A673 (cell line): ENCODE measurements around the gene RAPGEF2. TPM values are rescaled to one million over a fixed set of nuclear protein-coding genes. Genes with fewer than 3 reads are reported as not detected.

Experiments
- BruUV-seq: library from RNA; stranded (reverse); fragments of 400-500 nt; replicated peaks from 2 replicates; lab custom pipeline; 2021; lab: Mats Ljungman, UMichigan
- CTCF ChIA-PET: fragments of 300-600 bp; sonication (Branson Sonifier 250); formaldehyde crosslinking; loops from one replicate; lab custom pipeline; 2022; ENCODE audit warnings: antibody characterized with exemption; lab: Charles Lee
- POLR2A ChIA-PET: fragments of 300-600 bp; sonication (Branson Sonifier 250); formaldehyde crosslinking; loops from one replicate; lab custom pipeline; 2022; ENCODE audit warnings: antibody characterized with exemption; ENCODE audit not compliant: low non-redundant PET; lab: Charles Lee
- DNase-seq: peaks from one replicate; pipeline ENCODE4 v3.0.0-alpha.2; 2015; ENCODE audit warnings: low spot score
- H3K27ac ChIP-seq: fragments of 200-600 bp; sonication (generic); 2 replicates; pipeline ENCODE4 v1.5.1; 2016; ENCODE audit warnings: mixed run types, low read depth, mild to moderate bottlenecking, mixed read lengths, antibody characterized with exemption, low read length; ENCODE audit not compliant: poor library complexity, severe bottlenecking
- H3K27me3 ChIP-seq: fragments of 200-600 bp; sonication (generic); replicated peaks from 2 replicates; pipeline ENCODE4 v1.6.1; 2017; ENCODE audit warnings: mixed run types, low read depth, mild to moderate bottlenecking, mixed read lengths, antibody characterized with exemption, low read length; ENCODE audit not compliant: insufficient read depth, poor library complexity
- H3K36me3 ChIP-seq: fragments of 200-600 bp; sonication (generic); 2 replicates; pipeline ENCODE4 v1.6.1; 2016; ENCODE audit warnings: mixed run types, mild to moderate bottlenecking, mixed read lengths, antibody characterized with exemption, low read length; ENCODE audit not compliant: insufficient read depth, poor library complexity, severe bottlenecking
- H3K4me1 ChIP-seq: fragments of 200-600 bp; sonication (generic); 2 replicates; pipeline ENCODE4 v1.6.1; 2017; ENCODE audit warnings: mixed run types, mild to moderate bottlenecking, mixed read lengths, antibody characterized with exemption, low read length; ENCODE audit not compliant: insufficient read depth, poor library complexity, severe bottlenecking
- H3K4me3 ChIP-seq: fragments of 200-600 bp; sonication (generic); 2 replicates; pipeline ENCODE4 v1.5.1; 2016; ENCODE audit warnings: low read depth, mixed run types, mild to moderate bottlenecking, mixed read lengths, low read length; ENCODE audit not compliant: poor library complexity, severe bottlenecking
- H3K9me3 ChIP-seq: fragments of 200-600 bp; sonication (generic); 2 replicates; pipeline ENCODE4 v1.6.1; 2016; ENCODE audit warnings: mixed run types, low read depth, mild to moderate bottlenecking, mixed read lengths, antibody characterized with exemption, low read length; ENCODE audit not compliant: poor library complexity, severe bottlenecking
- CTCF ChIP-seq: fragments of 300-800, 200-600 bp; sonication (generic); conservative IDR thresholded peaks from 2 replicates; pipeline ENCODE4 v1.5.1; 2017; ENCODE audit warnings: low read depth, mild to moderate bottlenecking, antibody characterized with exemption, low read length, moderate library complexity, mixed read lengths
- EZH2 ChIP-seq: fragments of 200-600 bp; sonication (generic); IDR thresholded peaks from 2 replicates; pipeline ENCODE4 v1.6.1; 2017; ENCODE audit warnings: borderline replicate concordance, low read depth, mild to moderate bottlenecking, mixed read lengths, antibody characterized with exemption, low read length; ENCODE audit not compliant: poor library complexity, severe bottlenecking
- intact Hi-C: fragments of 100-400 bp; cut with micrococcal nuclease; formaldehyde crosslinking; loops from one replicate; pipeline ENCODE4 v1.10.0; 2022; ENCODE audit not compliant: unreplicated experiment
- total RNA-seq: library from RNA; stranded (reverse); gene quantifications from 2 replicates; pipeline ENCODE4 v1.2.3, GENCODE V29; 2021

Gene RAPGEF2
- total RNA-seq, 1 experiment from 2014 or later = 31.9 TPM

DNA sequence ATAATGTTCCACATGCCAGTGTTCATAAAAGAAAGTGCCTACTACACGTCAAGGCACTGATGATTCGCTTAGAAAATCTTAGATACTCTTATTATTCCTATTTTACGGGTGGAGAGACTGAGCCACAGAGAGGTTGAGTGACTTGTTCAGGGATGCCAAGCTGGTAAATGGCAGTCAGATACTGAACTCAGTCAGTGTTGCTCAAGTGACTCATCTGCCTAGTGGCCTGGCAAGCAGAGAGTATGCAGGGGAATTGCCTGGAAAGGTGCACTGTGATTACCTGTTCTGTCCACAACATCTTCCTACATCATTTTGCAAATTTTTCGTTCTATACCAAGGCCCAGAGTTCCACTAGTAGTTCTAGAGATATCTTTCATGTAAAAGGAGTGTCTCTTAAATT, 68.4 kb downstream of the RAPGEF2 start:
- Histone ChIP-seq H3K27me3 (no peaks in the 10 kb centered on the region), H3K27ac (no peak overlapping the region), H3K36me3 (no peaks in the 10 kb centered on the region), H3K4me1 (peaks cover 23% of the 10 kb centered on the region), H3K4me3 (no peak overlapping the region), H3K9me3 (no peaks in the 10 kb centered on the region)
- ChIA-PET POLR2A (no interaction called here), CTCF (no interaction called here)
- TF ChIP-seq EZH2 = no peak
- TF ChIP-seq CTCF = no peak
- BruUV-seq = no TSS peak
- intact Hi-C loops = no loop called here
- DNase-seq = no peak

DNA sequence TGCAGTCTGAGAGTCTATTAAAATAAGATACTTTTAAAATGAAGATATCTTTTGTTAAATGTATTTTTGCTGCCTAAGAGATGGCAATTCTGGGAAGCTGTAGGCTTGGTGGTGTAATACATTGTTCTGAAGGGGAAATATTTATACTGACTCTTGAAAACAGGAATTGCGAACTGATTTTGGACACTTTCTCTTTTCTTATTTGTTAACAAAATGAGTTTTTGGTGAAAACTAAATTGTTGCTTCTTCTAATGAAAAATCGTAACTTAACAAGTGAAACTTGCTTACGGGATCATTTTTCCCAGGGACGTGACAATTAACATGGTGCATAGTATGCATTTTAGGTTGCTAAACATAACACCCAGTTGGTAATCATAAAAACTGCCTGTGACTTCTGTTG, 71.0 kb downstream of the RAPGEF2 start:
- Histone ChIP-seq H3K27me3 (no peaks in the 10 kb centered on the region), H3K9me3 (no peaks in the 10 kb centered on the region), H3K27ac (no peak overlapping the region), H3K36me3 (no peaks in the 10 kb centered on the region), H3K4me3 (no peak overlapping the region), H3K4me1 (peaks cover 39% of the 10 kb centered on the region)
- POLR2A ChIA-PET = no interaction called here
- no peak for DNase-seq
- TF ChIP-seq CTCF = no peak
- no peak for TF ChIP-seq EZH2
- intact Hi-C loops = no loop called here
- CTCF ChIA-PET = no interaction called here
- no TSS peak for BruUV-seq

DNA sequence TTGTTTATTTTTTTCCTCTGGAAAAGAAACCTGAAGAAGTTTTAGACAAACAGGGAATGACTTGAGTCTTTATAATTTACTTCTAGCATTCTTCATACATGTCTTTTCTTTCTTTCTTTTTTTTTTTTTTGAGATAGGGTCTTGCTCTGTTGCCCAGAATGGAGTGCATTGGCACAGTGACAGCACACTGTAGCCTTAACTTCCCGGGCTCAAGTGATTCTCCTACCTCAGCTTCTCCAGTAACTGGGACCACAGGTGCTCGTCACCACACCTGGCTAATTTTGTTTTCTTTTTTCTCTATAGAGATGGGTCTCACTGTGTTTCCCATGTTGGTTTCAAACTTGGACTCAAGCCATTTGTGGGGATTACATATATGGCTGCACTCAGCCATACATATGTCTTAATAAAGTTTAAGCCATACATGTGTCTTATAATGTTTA, 71.8 kb downstream of the RAPGEF2 start:
- peaks cover 45% of the 10 kb centered on the region for H3K4me1 ChIP-seq
- POLR2A ChIA-PET = no interaction called here
- H3K9me3 ChIP-seq = no peaks in the 10 kb centered on the region
- intact Hi-C loops = loop anchor here (1.0 to 5.0 kb wide), 5 partner anchors 70 to 444 kb away; no protein-coding TSS in a partner anchor
- no peak overlapping the region for H3K4me3 ChIP-seq
- H3K27me3 ChIP-seq = no peaks in the 10 kb centered on the region
- TF ChIP-seq EZH2 (no peak), CTCF (no peak)
- DNase-seq = peak; percentile 32
- H3K36me3 ChIP-seq = no peaks in the 10 kb centered on the region
- H3K27ac ChIP-seq = peak overlapping the region; percentile 5
- CTCF ChIA-PET = no interaction called here
- BruUV-seq = no TSS peak
